Left ventricle myocardium inferior (tissue), 1 donor: ENCODE data around the gene CELA1. TPM values are rescaled to one million over a fixed set of nuclear protein-coding genes. Genes with fewer than 3 reads are reported as not detected.

Experiments
- DNase-seq: peaks from one replicate; pipeline ENCODE4 v3.0.0-alpha.2; 2020
- H3K27ac ChIP-seq: fragments of 200-600 bp; replicated peaks from 2 replicates; pipeline ENCODE4 v1.8.0; 2021
- H3K27me3 ChIP-seq: fragments of 200-600 bp; 2 replicates; pipeline ENCODE4 v1.8.0; 2021; ENCODE audit warnings: low read depth
- H3K36me3 ChIP-seq: fragments of 200-600 bp; 2 replicates; pipeline ENCODE4 v1.8.0; 2021
- H3K4me1 ChIP-seq: fragments of 200-600 bp; 2 replicates; pipeline ENCODE4 v1.8.0; 2021
- H3K4me3 ChIP-seq: fragments of 200-600 bp; 2 replicates; pipeline ENCODE4 v1.8.0; 2021; ENCODE audit warnings: mild to moderate bottlenecking, moderate library complexity
- H3K9me3 ChIP-seq: fragments of 200-600 bp; replicated peaks from 2 replicates; pipeline ENCODE4 v1.8.0; 2021
- CTCF ChIP-seq: fragments of 200-600 bp; IDR thresholded peaks from 2 replicates; pipeline ENCODE4 v1.8.0; 2021; ENCODE audit warnings: antibody characterized with exemption, mild to moderate bottlenecking, borderline replicate concordance
- intact Hi-C: fragments of 100-400 bp; cut with micrococcal nuclease; formaldehyde crosslinking; loops from one replicate; pipeline ENCODE4 v1.11.0; 2022
- long read RNA-seq: library from polyadenylated mRNA; unstranded; transcript quantifications from one replicate; pipeline ENCODE4 v2.0.0, GENCODE V29; 2021
- total RNA-seq: library from RNA; stranded (reverse); fragmentation: NEBNext Ultra II Directional; extraction: Animal tissue kit (Norgen Biotek cat#: 25700); gene quantifications from one replicate; pipeline ENCODE4 v1.2.1, GENCODE V29; 2021
- donor health status: DM: no; HTN: yes; CAD: no; lungs with severe emphysema.

Gene CELA1
- total RNA-seq, result not detected
- long read RNA-seq, result 0 reads

- Histone ChIP-seq H3K27ac (no peak within 1 kb of the TSS), H3K4me1 (no peaks in the 10 kb centered on the region), H3K27me3 (peaks cover 5% of the 10 kb centered on the region), H3K4me3 (no peak within 1 kb of the TSS), H3K9me3 (no peaks in the 10 kb centered on the region), H3K36me3 (no peaks in the 10 kb centered on the region)
- no peak for TF ChIP-seq CTCF
- intact Hi-C loops, result no loop called here
- DNase-seq, result no peak
These were observed at the start of gene CELA1 for GRCh38 chr12:51346581-51346980. TSS of gene CELA1 (minus strand) at chr12:51346679. CDS start at chr12:51346638, 41 bp downstream.

GRCh38 chr12:51395283-51396230, 49.1 kb upstream of the CELA1 start:
- intact Hi-C loops, result no loop called here
- no peak for TF ChIP-seq CTCF
- H3K4me3 ChIP-seq, result no peak overlapping the region
- peaks cover 75% of the 10 kb centered on the region for H3K27me3 ChIP-seq
- H3K36me3 ChIP-seq, result no peaks in the 10 kb centered on the region
- H3K4me1 ChIP-seq, result peaks cover 32% of the 10 kb centered on the region
- no peaks in the 10 kb centered on the region for H3K9me3 ChIP-seq
- DNase-seq, result no peak
- peak overlapping the region; percentile 68 for H3K27ac ChIP-seq

GRCh38 chr12:51393676-51394545, 47.4 kb upstream of the CELA1 start:
- Histone ChIP-seq H3K27me3 (peaks cover 69% of the 10 kb centered on the region), H3K36me3 (no peaks in the 10 kb centered on the region), H3K4me3 (peak overlapping the region; percentile 4), H3K27ac (peak overlapping the region; percentile 68), H3K4me1 (peaks cover 32% of the 10 kb centered on the region), H3K9me3 (no peaks in the 10 kb centered on the region)
- DNase-seq, result no peak
- no peak for TF ChIP-seq CTCF
- intact Hi-C loops, result no loop called here

GRCh38 chr12:51392556-51393237, 46.2 kb upstream of the CELA1 start:
- Histone ChIP-seq H3K27ac (no peak overlapping the region), H3K4me1 (peaks cover 32% of the 10 kb centered on the region), H3K4me3 (peak overlapping the region; percentile 70), H3K36me3 (no peaks in the 10 kb centered on the region), H3K27me3 (peaks cover 58% of the 10 kb centered on the region), H3K9me3 (no peaks in the 10 kb centered on the region)
- no peak for TF ChIP-seq CTCF
- DNase-seq, result no peak
- intact Hi-C loops, result no loop called here
